HepG2 (cell line): Measurements from ENCODE around the gene TERB2. TPM values are rescaled to one million over a fixed set of nuclear protein-coding genes. Genes with fewer than 3 reads are reported as not detected.
A peak's percentile ranks its signal among the peaks of the same experiment; 100 is the strongest.

Experiments used
- ATAD3A ChIP-seq: sonication (generic); formaldehyde crosslinking; IDR thresholded peaks from 2 replicates; pipeline ENCODE4 v1.4.0; 2020; ENCODE audit warnings: missing genetic modification reagents
- CBX2 ChIP-seq, 2 experiments: fragments of 200-600 bp in 1 of 2; sonication (generic); formaldehyde crosslinking in 1 of 2; IDR thresholded peaks; 2 replicates each; pipeline versions ENCODE4 v1.7.0 to v1.8.1; 2018 to 2022; ENCODE audit warnings: low read depth in 2 of 2, low read length in 1 of 2, mild to moderate bottlenecking in 1 of 2, missing genetic modification reagents in 1 of 2
- HOMEZ ChIP-seq: IDR thresholded peaks from 2 replicates; pipeline ENCODE4 v1.6.1; 2016; ENCODE audit warnings: low read depth
- HOXA7 ChIP-seq: sonication (generic); formaldehyde crosslinking; IDR thresholded peaks from 2 replicates; pipeline ENCODE4 v1.8.1; 2022; ENCODE audit warnings: mild to moderate bottlenecking, missing genetic modification reagents, moderate library complexity
- MLLT10 ChIP-seq: sonication (generic); formaldehyde crosslinking; IDR thresholded peaks from 2 replicates; pipeline ENCODE4 v1.4.0; 2020; ENCODE audit warnings: missing genetic modification reagents
- NFYB ChIP-seq: sonication (generic); formaldehyde crosslinking; IDR thresholded peaks from 2 replicates; pipeline ENCODE4 v1.4.0; 2020; ENCODE audit warnings: missing genetic modification reagents
- PAXIP1 ChIP-seq: sonication (generic); formaldehyde crosslinking; conservative IDR thresholded peaks from 2 replicates; pipeline ENCODE4 v1.4.0; 2020; ENCODE audit warnings: mild to moderate bottlenecking, missing genetic modification reagents, moderate library complexity
- PLRG1 ChIP-seq: fragments of 450-650 bp; conservative IDR thresholded peaks from 2 replicates; pipeline ENCODE4 v1.6.1; 2016
- PREB ChIP-seq: sonication (generic); formaldehyde crosslinking; IDR thresholded peaks from 2 replicates; pipeline ENCODE4 v1.4.0; 2020; ENCODE audit warnings: missing genetic modification reagents
- PTBP1 ChIP-seq: fragments of 200-400 bp; formaldehyde crosslinking; IDR thresholded peaks from 2 replicates; pipeline ENCODE4 v1.6.1; 2018; ENCODE audit warnings: low read length, low read depth; ENCODE audit not compliant: poor library complexity, severe bottlenecking
- RFXANK ChIP-seq: IDR thresholded peaks from 2 replicates; pipeline ENCODE4 v1.6.1; 2016
- SP5 ChIP-seq: IDR thresholded peaks from 2 replicates; pipeline ENCODE4 v1.6.1; 2016; ENCODE audit warnings: low read depth, borderline replicate concordance
- SYNCRIP ChIP-seq: fragments of 200-400 bp; formaldehyde crosslinking; IDR thresholded peaks from 2 replicates; pipeline ENCODE4 v1.6.1; 2018; ENCODE audit warnings: mild to moderate bottlenecking, low read depth, low read length; ENCODE audit not compliant: insufficient read depth
- ZBTB4 ChIP-seq: sonication (generic); formaldehyde crosslinking; IDR thresholded peaks from 2 replicates; pipeline ENCODE4 v1.4.0; 2020; ENCODE audit warnings: missing genetic modification reagents, mild to moderate bottlenecking, borderline replicate concordance
- ZFY ChIP-seq: sonication (generic); formaldehyde crosslinking; IDR thresholded peaks from 2 replicates; pipeline ENCODE4 v1.4.0; 2020; ENCODE audit warnings: missing genetic modification reagents
- ZNF253 ChIP-seq: sonication (generic); formaldehyde crosslinking; IDR thresholded peaks from 2 replicates; pipeline ENCODE4 v1.8.0; 2022; ENCODE audit warnings: mild to moderate bottlenecking, missing genetic modification reagents, borderline replicate concordance
- ZNF431 ChIP-seq: sonication (generic); formaldehyde crosslinking; IDR thresholded peaks from 2 replicates; pipeline ENCODE4 v1.9.0; 2022; ENCODE audit warnings: missing genetic modification reagents, low read depth, mild to moderate bottlenecking, borderline replicate concordance
- ZNF441 ChIP-seq: sonication (generic); formaldehyde crosslinking; IDR thresholded peaks from 2 replicates; pipeline ENCODE4 v1.7.0; 2021; ENCODE audit warnings: missing genetic modification reagents, borderline replicate concordance
- ZNF569 ChIP-seq: sonication (generic); formaldehyde crosslinking; IDR thresholded peaks from 2 replicates; pipeline ENCODE4 v1.5.0; 2020; ENCODE audit warnings: mild to moderate bottlenecking, missing genetic modification reagents, moderate library complexity, borderline replicate concordance
- ZNF709 ChIP-seq: sonication (generic); formaldehyde crosslinking; IDR thresholded peaks from 2 replicates; pipeline ENCODE4 v1.5.0; 2020; ENCODE audit warnings: mild to moderate bottlenecking, missing genetic modification reagents
- polyA plus RNA-seq, 8 experiments: library from polyadenylated mRNA; depleted of rRNA in 3 of 8; stranded (reverse) in 7 of 8; unstranded in 1 of 8; fragments of >200 nt; fragmentation: Illumina TruSeq in 4 of 8; extraction: Trizol in 4 of 8; gene quantifications; 2 replicates each; pipeline versions ENCODE4 v1.2.1 to v1.2.3, GENCODE V29; 2011 to 2016; ENCODE audit warnings: low read depth in 4 of 8, missing spikeins in 1 of 8, mixed read lengths in 1 of 8; ENCODE audit not compliant: insufficient read depth in 1 of 8
- total RNA-seq, 5 experiments: library from RNA; depleted of rRNA; stranded (reverse); fragments of >200 nt; fragmentation: Illumina TruSeq; extraction: Trizol; gene quantifications; 2 replicates each; pipeline ENCODE4 v1.2.3, GENCODE V29; 2016; ENCODE audit warnings: low read depth in 1 of 5

Gene TERB2
- total and polyA plus RNA-seq, 2 of the 13 experiments (the other 11 are each of a cell fraction or from before 2014, with no cell fraction given): not detected

- TF ChIP-seq ZFY (CRISPR knock-in tag) (peak; percentile 80), ZBTB4 (CRISPR knock-in tag) (0 out of 2 replicates have a peak, but pooled peaks have one; percentile 23), ATAD3A (CRISPR knock-in tag) (no peak), PREB (CRISPR knock-in tag) (no peak), CBX2 (IDR thresholded peaks at IDR 0.05; ENCODE audit: low read depth, low read length) (no peak), CBX2 (CRISPR knock-in tag; IDR thresholded peaks at IDR 0.05; ENCODE audit: low read depth) (no peak), RFXANK (no peak), NFYB (CRISPR knock-in tag) (no peak), MLLT10 (CRISPR knock-in tag) (no peak), ZNF441 (CRISPR knock-in tag) (peak; percentile 20; the same call in 1 of the 2 replicates), SYNCRIP (no peak), HOXA7 (CRISPR knock-in tag) (no peak), ZNF253 (CRISPR knock-in tag) (no peak), PLRG1 (no peak), ZNF431 (CRISPR knock-in tag) (0 out of 2 replicates have a peak, but pooled peaks have one; percentile 18), ZNF709 (CRISPR knock-in tag) (peak; percentile 69; the same call in 1 of the 2 replicates), SP5 (0 out of 2 replicates have a peak, but pooled peaks have one; percentile 33), PAXIP1 (CRISPR knock-in tag) (peak; percentile 48; the same call in 1 of the 2 replicates), ZNF569 (no peak), PTBP1 (peak; percentile 68), HOMEZ (CRISPR knock-in tag) (no peak)
These were observed 66.6 kb downstream of the TERB2 start, which contains the start of gene SORD (continued) for GRCh38 chr15:45022871-45023658.
